ENCODE data around the gene SPRED2. TPM values are rescaled to one million over a fixed set of nuclear protein-coding genes. Genes with fewer than 3 reads are reported as not detected.

SPRED2 gene
- polyA plus RNA-seq, 4 donors, result 38.8 to 40.7 (median 40.5) TPM

- DNase-seq (ENCODE audit: low read depth in 4 of 4, low spot score in 3 of 4), result no peak
These were observed 42.3 kb downstream of the SPRED2 start for GRCh38 chr2:65390134-65390533.

- DNase-seq (ENCODE audit: low read depth in 4 of 4, low spot score in 3 of 4), result no peak
These were observed 42.9 kb downstream of the SPRED2 start for GRCh38 chr2:65389476-65389875.

- DNase-seq (ENCODE audit: low read depth in 4 of 4, low spot score in 3 of 4), result no peak
These were observed 43.6 kb downstream of the SPRED2 start for GRCh38 chr2:65388596-65389390.

- DNase-seq (ENCODE audit: low read depth in 4 of 4, low spot score in 3 of 4), result no peak
These were observed 44.3 kb downstream of the SPRED2 start for GRCh38 chr2:65388051-65388531.

GRCh38 chr2:65386989-65387388 is 45.4 kb downstream of the SPRED2 start:
- no peak for DNase-seq (ENCODE audit: low read depth in 4 of 4, low spot score in 3 of 4)

GRCh38 chr2:65386344-65386743 is 46.1 kb downstream of the SPRED2 start:
- DNase-seq (ENCODE audit: low read depth in 4 of 4, low spot score in 3 of 4), result no peak

GRCh38 chr2:65383541-65384488 is 48.6 kb downstream of the SPRED2 start:
- DNase-seq (ENCODE audit: low read depth in 4 of 4, low spot score in 3 of 4), result no peak

- DNase-seq (ENCODE audit: low read depth in 4 of 4, low spot score in 3 of 4), result peak; percentile 56 to 63 (median 58)
These were observed 49.5 kb downstream of the SPRED2 start for GRCh38 chr2:65382776-65383357.

GRCh38 chr2:65382323-65382722 is 50.1 kb downstream of the SPRED2 start:
- no peak for DNase-seq (ENCODE audit: low read depth in 4 of 4, low spot score in 3 of 4)

GRCh38 chr2:65381607-65382051 is 50.8 kb downstream of the SPRED2 start:
- DNase-seq (ENCODE audit: low read depth in 4 of 4, low spot score in 3 of 4), result no peak

- DNase-seq (ENCODE audit: low read depth in 4 of 4, low spot score in 3 of 4), result no peak
These were observed 52.1 kb downstream of the SPRED2 start for GRCh38 chr2:65380255-65380654.

- no peak for DNase-seq (ENCODE audit: low read depth in 4 of 4, low spot score in 3 of 4)
These were observed 52.7 kb downstream of the SPRED2 start for GRCh38 chr2:65379721-65380171.

- no peak for DNase-seq (ENCODE audit: low read depth in 4 of 4, low spot score in 3 of 4)
These were observed 53.2 kb downstream of the SPRED2 start for GRCh38 chr2:65379223-65379622.

- DNase-seq (ENCODE audit: low read depth in 4 of 4, low spot score in 3 of 4), result no peak
These were observed 54.1 kb downstream of the SPRED2 start for GRCh38 chr2:65378290-65378689.

- DNase-seq (ENCODE audit: low read depth in 4 of 4, low spot score in 3 of 4), result no peak
These were observed 54.7 kb downstream of the SPRED2 start for GRCh38 chr2:65377556-65378192.

- DNase-seq (ENCODE audit: low read depth in 4 of 4, low spot score in 3 of 4), result no peak
These were observed 56.7 kb downstream of the SPRED2 start for GRCh38 chr2:65375723-65376122.

GRCh38 chr2:65374999-65375398 is 57.4 kb downstream of the SPRED2 start:
- DNase-seq (ENCODE audit: low read depth in 4 of 4, low spot score in 3 of 4), result no peak

GRCh38 chr2:65374575-65374974 is 57.8 kb downstream of the SPRED2 start:
- no peak for DNase-seq (ENCODE audit: low read depth in 4 of 4, low spot score in 3 of 4)

- DNase-seq (ENCODE audit: low read depth in 4 of 4, low spot score in 3 of 4), result no peak
These were observed 59.0 kb downstream of the SPRED2 start for GRCh38 chr2:65373365-65373918.

GRCh38 chr2:65372619-65373018 is 59.8 kb downstream of the SPRED2 start:
- no peak for DNase-seq (ENCODE audit: low read depth in 4 of 4, low spot score in 3 of 4)
